Non-pigmented ciliary epithelial cell (primary cell): ENCODE results near the gene TMTC1.
A peak's percentile ranks its signal among the peaks of the same experiment; 100 is the strongest.

ENCODE experiments used
- DNase-seq: peaks from one replicate; pipeline ENCODE4 v3.0.0-alpha.2; 2010; ENCODE audit warnings: low read depth

Gene TMTC1

GRCh38 chr12:29739279-29739991 is 44.3 kb downstream of the TMTC1 start:
- DNase-seq = no peak

GRCh38 chr12:29738365-29738764 is 45.4 kb downstream of the TMTC1 start:
- no peak for DNase-seq

GRCh38 chr12:29737644-29738043 is 46.1 kb downstream of the TMTC1 start:
- no peak for DNase-seq

GRCh38 chr12:29735604-29736003 is 48.1 kb downstream of the TMTC1 start:
- DNase-seq = no peak

- no peak for DNase-seq
These were observed 49.0 kb downstream of the TMTC1 start for GRCh38 chr12:29734734-29735133.

- DNase-seq = no peak
These were observed 49.4 kb downstream of the TMTC1 start for GRCh38 chr12:29734305-29734704.

- DNase-seq = no peak
These were observed 50.2 kb downstream of the TMTC1 start for GRCh38 chr12:29733501-29733900.

- DNase-seq = no peak
These were observed 50.7 kb downstream of the TMTC1 start for GRCh38 chr12:29733060-29733459.

GRCh38 chr12:29732593-29732992 is 51.1 kb downstream of the TMTC1 start:
- DNase-seq = no peak

- DNase-seq = no peak
These were observed 51.6 kb downstream of the TMTC1 start for GRCh38 chr12:29732191-29732590.

- no peak for DNase-seq
These were observed 52.2 kb downstream of the TMTC1 start for GRCh38 chr12:29731591-29731990.

GRCh38 chr12:29730481-29730880 is 53.3 kb downstream of the TMTC1 start:
- no peak for DNase-seq

- no peak for DNase-seq
These were observed 55.7 kb downstream of the TMTC1 start for GRCh38 chr12:29728030-29728429.

- no peak for DNase-seq
These were observed 56.9 kb downstream of the TMTC1 start for GRCh38 chr12:29726741-29727348.

GRCh38 chr12:29726321-29726692 is 57.4 kb downstream of the TMTC1 start:
- DNase-seq = no peak

- peak; percentile 66 for DNase-seq
These were observed 58.0 kb downstream of the TMTC1 start for GRCh38 chr12:29725587-29726320.

GRCh38 chr12:29722164-29722563 is 61.6 kb downstream of the TMTC1 start:
- no peak for DNase-seq

- no peak for DNase-seq
These were observed 64.4 kb downstream of the TMTC1 start for GRCh38 chr12:29719381-29719780.

- no peak for DNase-seq
These were observed 66.1 kb downstream of the TMTC1 start for GRCh38 chr12:29717540-29718100.

- no peak for DNase-seq
These were observed 68.8 kb downstream of the TMTC1 start for GRCh38 chr12:29714966-29715365.

- no peak for DNase-seq
These were observed 70.0 kb downstream of the TMTC1 start for GRCh38 chr12:29713729-29714128.

GRCh38 chr12:29711381-29711780 is 72.4 kb downstream of the TMTC1 start:
- DNase-seq = no peak

GRCh38 chr12:29710104-29710503 is 73.6 kb downstream of the TMTC1 start:
- no peak for DNase-seq
